Stimulated activated CD4-positive, alpha-beta T cell treated with anti-CD3 and anti-CD28 coated beads, Interleukin-15, amount 100 ng/mL, for 1 hour (primary cell): ENCODE results near the gene TMED1.

ENCODE experiments used
- DNase-seq, 2 donors: peaks; one replicate each; pipeline ENCODE4 v3.0.0-alpha.2; 2020; ENCODE audit warnings: low read depth in 1 of 2, low spot score in 1 of 2

TMED1 gene

DNA sequence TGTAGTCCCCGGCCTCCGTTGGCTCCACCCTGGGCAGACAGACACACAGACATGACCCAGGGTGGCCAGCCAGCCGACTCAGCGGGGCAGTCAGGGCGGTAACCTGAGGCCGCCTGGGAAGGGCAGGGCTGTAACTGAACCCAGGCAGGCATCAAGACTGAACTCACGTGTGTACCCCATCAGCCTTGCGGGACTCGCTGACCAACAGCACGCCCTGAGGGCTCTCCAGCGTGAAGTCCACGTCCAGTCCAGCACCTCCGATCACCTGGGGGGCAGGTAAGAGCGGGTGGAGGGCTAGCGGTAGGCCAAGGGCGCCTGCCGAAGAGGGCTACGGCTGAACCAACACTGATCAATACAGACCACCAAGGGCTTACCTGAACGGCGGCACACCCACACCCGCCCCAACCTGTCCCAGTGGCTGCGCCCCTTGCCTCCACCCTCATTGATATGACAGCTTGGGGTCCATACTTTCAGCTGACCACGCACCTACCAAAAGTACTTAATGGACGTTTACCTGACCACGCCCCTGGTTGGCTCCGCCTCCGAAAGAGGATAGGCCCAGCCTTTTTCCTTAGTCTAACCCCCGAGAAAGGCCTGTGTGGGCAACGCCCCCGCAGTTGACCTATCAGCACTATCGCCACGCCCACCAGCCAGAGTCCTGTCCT is 791 bp downstream of the TMED1 start:
- no peak for DNase-seq

DNA sequence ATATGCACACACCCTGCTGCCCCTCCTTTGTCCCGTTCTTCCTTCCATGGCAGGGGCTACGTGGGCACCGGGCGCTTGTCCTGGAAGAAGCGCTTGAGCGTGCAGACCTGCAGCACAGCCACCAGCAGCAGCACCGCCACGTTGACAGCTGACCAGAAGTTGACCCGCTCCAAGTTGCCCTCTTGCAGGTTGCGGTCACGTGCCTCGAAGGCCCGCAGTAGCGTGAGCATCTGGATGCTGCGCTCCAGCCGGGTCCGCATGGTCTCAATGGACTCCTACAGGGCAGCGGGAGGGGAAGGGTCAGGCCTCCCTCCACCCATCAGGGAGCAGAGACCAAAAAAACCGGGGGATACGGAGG is 3.1 kb downstream of the TMED1 start:
- DNase-seq = no peak

DNA sequence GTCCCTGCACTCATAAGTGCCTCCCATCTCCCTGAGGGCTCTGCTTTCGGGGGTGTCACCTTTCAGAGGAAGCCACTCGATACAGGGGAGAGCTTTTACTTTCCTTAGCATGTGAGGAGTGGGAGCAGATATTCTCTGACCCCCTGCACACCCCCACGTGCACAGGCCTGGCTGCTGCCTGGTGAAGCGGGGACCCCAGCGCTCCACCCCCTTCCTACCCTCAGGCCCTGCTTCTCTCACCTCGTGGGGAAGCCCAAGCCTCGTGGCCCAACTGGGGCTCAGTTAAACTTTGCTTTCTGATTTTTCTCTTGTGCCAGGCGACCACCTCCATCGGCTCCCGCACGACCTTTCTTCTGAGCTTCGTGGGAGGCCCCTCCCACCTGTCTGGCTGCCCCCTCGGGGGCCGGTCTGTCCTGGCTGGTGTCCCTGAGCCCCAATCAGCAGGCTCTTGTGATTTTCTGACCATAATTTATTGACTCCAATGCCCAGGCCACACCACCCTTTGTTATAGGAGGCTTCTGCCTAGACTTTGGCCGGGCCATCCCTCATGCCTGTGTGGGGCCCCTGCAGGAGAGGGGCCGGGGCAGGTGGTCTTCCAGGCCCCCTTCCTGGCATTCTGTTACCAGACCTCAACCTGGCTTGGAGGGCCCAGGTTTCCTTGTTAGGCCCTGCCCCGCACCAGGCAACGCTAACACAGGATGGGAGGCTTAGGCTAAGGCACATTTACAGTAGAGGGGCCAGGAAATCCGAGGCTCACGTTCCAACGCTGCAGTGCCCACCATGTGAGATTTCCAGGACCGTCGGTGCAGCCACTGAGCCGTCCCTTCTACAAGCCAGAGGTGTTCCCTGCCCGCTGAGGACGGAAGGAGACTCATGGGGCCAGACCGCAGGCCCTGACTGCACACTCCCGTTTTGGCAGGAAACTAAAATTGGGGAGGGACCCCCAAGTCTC is 3.7 kb downstream of the TMED1 start:
- no peak for DNase-seq

DNA sequence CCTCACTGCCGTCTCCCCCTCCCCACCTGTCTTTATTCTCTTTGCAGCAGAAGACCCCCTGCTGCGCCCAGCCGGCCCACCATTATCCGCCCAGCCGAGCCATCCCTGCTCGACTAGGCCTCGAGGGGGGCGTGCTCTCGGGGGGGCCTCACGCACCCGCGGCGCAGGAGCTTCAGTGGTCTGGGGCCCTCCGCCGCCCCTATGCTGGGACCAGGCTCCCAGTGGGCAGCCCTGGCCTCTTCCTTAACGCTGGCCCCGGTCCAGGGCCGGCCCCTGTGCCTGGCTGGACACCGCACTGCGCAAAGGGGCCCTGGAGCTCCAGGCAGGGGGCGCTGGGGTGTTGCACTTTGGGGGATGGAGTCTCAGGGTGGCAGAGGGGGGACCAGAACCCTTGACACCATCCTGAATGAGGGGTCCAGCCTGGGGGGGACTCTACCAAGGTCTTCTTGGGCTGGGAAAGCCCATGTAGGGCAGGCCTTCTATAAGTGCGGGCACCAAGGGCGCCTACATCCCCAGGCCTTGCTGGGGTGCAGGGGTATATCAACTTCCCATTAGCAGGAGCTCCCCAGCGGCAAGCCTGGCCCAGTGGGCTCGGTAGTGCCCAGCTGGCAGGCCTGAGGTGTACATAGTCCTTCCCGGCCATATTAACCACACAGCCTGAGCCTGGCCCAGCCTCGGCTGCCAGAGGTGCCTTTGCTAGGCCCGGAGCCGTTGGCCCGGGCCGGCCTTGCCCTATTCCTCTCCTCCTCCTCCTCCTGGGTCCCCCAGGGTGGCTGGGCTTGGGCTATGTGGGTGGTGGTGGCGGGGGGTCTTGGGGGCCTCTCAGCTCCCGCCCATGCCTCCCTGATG is 4.9 kb downstream of the TMED1 start:
- DNase-seq = no peak

DNA sequence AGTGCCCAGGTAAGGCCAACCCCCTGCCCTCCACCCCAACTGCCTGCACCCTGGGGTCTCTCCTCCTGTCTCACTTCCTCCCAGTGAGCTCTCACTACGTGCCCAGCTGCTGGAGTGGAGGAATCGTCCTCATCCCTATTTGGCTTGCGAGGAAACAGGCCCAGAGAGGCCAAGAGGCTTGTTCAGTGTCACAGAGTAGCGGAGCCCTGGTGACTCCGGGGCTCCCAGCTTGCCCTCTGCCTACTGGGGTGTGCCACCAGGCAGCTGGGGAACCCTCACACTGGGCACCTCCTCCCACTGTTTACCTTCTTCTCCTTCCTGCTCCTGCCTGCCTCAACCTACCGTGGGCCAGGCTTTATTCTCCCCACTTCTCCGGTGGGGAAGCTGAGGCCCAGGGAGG is 5.6 kb downstream of the TMED1 start:
- DNase-seq = no peak

DNA sequence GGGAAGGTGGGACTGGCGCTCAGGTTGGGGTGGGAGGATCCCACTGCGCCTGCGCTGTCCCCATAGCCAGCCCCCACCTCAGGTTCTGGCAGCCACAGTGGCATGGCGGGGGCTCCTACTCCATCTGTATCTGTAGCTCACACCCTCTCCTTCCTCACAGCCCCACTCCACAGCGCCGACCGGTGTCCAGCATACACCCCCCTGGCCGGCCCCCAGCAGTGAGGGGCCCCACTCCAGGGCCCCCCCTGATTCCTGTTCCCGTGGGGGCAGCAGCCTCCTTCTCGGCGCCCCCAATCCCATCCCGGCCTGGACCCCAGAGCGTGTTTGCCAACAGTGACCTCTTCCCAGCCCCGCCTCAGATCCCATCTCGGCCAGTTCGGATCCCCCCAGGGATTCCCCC is 6.0 kb downstream of the TMED1 start:
- no peak for DNase-seq

DNA sequence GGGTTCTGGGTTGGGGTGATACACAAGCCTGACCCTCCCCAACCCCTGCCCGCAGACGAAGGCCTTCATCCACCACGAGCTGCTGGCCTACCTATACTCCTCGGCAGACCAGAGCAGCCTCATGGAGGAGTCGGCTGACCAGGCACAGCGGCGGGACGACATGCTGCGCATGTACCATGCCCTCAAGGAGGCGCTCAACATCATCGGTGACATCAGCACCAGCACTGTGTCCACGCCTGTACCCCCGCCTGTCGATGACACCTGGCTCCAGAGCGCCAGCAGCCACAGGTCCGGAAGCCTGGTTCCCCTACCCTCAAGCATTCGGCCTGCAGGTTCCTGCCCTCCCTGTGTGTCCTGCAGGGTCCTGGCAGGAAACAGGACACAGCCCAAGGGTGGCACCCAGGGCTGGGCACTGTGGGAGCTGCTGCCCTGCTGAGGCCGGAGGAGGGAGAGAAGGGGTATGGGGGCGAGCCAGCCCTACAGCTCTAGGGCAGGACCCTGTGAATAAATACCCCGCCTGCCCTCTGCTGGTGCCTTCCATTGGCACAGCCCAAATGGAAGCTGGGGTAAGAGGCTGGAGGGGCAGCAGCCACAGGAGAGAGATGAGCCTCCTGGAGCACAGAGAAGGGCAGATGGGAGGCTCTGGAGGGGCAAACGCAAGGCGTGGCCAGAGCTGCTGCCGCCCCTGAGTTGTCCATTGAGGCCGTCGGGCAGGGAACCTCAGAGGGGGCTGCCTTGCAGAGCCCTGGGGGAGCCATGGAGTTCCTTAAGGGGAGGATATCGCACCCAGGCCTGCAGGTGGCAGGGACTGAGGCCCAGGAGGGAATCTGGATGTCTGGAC is 6.8 kb downstream of the TMED1 start:
- DNase-seq = no peak

DNA sequence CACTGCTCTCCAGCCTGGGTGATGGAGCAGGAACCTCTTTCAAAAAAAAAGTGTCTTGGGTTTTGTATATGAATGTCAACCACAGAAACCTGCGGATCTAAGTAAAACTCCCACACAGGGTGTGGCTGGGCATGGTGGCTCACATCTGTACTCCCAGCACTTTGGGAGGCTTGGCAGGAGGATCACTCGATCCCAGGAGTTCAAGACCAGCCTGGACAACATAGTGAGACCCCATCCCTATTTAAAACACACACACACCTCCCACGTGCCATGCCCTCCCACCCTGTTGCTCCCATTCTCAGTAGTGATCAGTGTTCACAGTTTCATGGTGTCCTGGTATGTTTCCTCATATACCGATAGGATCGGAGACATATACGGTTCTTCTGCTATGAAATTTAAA is 9.2 kb downstream of the TMED1 start:
- no peak for DNase-seq

DNA sequence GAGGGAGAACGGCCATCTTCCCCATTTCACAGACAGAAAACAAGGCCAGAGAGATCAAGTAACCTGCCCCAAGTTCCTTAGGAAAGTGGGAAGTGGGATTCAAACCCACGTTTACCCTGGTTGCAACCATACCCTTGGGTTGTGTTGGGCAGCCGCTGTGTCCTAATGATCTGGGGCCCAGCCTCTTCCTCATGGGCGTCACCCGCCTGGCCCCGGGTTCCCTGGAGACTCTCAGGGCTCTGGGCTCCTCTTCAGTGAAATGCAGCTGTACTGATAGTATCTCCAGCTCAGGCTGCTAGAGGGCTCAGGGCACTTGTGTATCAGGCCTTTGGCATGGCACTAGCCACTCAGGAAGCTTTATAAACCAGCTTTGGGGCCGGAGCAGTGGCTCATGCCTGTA is 9.8 kb downstream of the TMED1 start:
- DNase-seq = no peak

DNA sequence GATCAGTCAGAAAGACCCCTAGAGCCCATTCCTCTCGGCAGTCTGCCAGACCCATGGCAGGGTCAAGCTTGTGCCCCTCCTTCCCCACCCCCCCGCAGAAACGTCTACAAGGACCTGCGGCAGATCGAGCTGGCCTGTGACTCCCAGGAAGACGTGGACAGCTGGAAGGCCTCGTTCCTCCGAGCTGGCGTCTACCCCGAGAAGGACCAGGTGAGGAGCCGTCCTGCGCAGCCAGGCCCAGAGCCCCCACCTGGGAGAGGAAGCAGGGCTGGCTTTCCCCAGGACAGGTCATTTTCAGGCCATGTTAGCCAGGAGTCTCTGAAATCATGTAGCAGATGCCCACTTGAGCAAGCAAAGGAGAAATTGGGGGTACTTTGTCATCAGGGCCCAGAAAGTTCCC is 12.3 kb downstream of the TMED1 start:
- DNase-seq = no peak

DNA sequence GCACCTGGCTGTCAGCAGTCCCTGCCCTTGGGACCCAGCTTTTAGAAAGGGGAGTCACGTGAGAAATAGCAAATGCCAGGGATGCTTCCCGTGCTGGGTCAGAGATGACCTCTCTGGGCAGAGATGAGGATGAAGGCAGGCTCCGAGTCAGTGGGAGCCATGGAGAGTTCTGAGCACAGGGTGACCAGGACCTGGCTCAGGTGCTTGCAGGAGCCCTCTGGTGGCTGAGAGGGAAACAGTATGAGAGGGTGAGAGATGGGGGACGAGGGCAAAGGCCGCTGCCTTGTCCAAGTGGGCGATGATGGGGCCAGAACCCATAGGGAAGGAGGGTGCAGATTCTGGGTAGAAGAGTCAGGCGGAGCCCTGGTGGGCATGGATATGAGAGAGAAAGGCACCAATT is 15.8 kb downstream of the TMED1 start:
- DNase-seq = no peak

DNA sequence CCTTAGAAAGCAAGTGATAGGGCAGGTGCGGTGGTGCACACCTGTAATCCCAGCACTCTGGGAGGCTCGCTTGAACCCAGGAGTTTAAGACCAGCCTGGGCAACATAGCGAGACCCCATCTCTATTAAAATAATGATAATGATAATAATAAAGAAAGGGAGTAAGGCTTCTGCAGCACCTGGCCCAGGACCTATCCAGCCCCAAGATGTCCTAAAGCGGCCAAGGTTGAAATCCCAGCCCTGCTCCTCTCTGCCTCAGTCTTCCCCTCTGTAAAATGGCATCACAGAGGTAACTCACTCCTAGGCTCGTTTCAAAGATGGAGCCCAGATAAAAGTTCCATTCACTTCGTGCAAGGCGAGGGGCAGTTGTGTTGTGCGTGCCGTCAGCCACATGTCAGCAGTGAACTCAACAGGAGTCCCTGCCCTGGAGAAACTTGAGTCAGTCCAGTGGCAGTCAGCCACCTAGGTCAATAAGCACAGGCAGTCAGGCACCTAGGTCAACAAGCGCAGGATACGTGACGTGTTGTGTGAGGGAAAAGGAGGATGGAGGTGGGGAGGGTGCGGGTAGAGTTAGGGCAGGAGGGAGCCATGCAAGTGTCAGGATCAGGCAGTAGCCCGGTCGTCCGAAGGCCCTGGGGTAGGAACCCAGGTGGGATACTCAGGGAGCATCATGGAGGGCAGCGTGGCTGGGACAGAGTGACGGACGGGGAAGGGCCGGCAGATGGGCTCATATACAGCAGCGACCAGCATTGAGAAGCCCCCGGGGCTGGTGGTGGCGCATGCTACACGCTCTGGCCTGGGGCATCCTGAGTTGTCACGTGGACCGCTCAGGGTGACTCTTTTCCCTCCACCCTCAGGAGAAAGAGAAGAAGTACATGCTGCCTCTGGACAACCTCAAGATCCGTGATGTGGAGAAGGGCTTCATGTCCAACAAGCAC is 16.6 kb downstream of the TMED1 start:
- no peak for DNase-seq

DNA sequence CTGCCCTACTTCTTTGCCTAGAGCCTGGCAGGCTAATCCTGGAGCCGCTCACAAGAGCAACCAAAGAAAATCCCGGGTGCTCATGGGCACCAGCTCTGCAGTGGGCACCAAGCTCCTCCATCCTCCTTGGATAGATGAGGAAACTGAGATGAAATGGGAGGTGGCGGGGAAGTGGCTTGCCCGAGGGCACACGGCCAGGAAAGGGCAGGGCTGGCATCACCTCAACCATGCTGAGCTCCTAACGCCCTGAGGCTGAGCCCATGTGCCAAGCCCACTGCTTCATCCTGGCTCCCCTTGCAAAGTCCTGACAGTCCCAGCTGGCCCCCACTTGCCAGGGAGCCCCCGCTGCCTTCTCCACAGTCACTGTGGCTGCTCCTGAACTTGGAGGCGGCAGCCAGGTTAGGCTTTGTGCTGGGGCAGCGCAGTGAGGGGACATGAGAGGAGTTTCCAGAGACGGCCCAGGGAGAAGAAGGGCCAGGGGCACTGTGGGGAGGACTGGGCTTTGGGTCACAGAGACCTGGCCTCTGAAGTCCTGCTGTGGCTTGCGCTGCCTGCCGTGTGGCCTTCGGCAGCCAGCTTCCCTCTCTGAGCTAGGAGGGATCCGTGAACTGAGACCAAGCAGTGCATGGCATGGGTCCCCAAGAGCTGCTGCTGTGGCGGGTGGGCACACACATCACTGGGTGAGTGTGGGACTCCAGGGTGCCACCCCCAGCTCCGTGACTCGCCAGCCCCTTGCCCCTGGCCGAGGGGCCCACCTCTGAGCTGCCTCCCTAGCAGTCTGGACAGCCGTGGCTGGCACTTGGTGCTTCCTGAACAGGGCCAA is 17.5 kb downstream of the TMED1 start:
- DNase-seq = no peak

DNA sequence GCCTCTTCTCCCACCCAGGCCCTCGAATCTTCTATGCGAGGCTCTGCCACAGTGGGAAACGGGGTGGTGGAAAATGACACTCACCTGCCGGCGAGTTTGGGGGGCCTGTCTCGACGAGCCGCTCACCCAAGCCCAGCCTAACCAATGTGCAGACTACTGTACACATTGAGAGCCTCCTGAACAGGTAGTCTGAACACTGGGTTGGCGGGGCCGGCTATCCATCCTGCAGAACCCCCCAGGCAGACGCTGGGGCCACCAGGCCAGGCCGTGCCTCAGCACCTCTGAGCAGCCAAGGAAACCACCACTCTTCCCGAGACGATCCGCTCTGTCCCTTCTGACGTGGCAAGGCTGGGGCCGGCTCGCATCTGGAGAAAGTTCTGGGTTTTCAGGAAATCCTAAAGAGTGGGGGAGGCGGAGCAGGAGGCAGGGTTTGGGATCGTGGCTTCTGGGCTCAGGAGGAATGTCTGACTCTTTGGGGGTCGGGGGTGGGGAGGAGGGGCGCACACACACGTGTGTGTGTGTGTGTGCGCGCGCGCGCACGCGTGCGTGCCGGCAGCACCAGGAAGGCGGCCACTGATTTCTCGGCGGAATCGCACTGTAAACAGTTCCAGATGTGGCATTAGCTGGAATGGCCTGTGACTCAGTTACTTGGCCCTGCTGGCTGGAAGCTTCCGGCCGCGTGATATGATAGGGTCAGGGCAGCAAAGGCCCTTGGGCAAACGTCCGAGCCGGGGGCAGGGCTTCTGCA is 18.5 kb downstream of the TMED1 start:
- DNase-seq = no peak

DNA sequence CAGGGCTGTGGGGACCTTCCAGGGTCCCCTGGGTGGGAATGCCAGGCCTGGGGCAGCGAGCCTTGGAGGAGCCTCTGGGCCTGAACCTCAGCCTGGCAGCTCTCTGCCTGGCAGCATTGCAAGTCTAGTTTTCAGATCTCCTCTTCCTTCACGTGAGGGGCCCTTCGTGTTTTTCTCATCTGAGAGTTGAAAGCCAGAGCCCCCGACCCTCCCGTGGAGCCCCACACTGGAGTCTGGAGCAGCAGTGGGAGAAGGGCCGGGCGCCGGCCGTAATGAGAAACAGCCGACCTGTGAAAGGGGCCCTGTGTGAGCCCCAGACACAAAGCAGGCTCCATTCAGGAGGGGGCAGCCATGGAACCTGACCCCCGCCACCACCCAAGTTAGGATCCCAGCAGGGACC is 19.3 kb downstream of the TMED1 start:
- DNase-seq = no peak

DNA sequence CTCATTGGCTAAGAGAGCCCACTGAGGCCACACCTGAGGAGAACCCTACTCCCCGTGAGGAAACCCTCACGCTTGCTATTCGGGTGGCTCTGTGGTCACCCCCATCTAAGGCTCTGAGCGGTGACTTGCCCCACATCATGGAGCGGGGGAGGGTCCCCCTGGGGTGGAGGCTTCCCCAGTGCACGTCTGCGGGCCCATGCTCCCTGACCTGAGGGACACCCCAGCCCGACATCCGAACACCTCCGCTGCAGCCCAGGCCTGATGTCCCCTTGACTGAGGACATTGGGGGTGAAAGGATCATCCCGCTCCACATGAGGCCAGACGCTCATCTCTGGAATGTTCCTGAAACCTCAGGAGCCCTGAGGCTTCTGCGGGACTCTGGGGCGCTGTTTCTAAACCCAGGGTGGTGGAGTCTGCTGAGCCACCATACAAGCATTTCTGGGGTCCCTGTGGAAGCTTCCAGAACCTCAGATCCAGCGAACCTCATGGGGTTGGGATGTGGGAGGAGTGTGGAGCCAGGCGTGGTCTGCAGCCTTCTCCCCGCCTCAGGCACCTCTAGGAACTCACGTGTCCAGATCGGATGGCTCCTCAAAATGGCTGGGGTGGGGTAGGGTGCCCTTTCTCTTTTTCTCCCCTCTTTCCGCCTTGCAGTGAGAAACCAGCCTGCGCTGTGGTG is 19.9 kb downstream of the TMED1 start:
- DNase-seq = no peak

DNA sequence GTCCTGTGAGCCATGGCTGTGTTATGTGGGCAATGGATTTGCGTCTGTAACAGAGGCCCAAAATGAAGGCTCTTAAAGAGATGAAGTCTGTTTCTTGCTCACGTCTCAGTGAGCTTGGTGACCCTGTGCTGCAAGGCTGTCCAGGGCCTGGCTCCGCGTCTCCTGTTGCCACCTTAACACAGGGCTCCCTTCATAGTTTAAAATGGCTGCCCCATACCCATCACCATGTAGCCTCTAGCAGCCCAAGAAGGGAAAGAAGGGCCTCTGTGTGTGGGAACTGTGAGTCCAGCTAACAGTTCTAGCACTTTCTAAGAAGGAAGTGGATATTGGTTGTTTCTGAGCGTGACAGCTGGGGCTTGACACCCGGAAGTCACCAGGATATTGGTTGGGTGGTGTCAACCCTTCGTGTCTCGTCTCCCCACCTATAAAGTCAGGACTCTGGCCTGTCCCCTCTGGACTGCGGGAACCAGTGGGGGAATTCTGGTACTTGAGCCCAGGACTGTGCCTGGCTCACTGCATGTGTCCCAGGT is 20.9 kb downstream of the TMED1 start:
- DNase-seq = no peak
